Measurements from ENCODE around the gene MUC22. TPM values are rescaled to one million over a fixed set of nuclear protein-coding genes. Genes with fewer than 3 reads are reported as not detected.

Gene MUC22
- polyA plus RNA-seq, 3 donors = not detected

DNA sequence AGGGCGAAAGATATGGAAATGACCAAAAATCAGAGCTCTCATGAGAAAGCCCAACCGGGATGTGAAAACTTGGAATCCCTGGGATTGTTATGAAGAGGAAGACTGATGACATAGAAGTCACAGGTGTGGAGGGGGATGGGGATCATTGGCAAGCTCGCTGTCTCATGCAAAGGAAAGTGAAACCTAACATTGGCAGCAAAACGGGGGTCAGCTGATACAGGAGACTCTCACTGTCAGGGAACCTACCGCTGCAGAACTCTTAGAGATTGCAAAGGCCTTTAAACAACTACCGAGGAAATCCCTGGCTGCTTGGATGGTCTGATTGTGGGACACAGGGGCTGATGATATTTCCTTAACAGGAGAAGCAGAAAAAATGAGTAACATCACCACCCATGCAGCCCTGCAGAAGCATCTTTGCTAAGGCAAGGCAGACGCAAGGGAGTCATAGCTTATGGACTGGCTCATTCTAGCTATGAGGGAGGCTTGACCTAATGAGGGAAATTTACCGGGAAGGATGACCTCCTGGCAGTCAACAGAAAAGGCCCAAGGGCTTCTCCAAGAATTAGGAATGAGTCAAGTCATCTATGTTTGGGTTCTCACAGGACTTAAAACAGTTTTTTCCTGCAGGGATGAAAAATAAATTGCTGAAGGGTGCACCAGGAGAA lies 19.7 kb upstream of the MUC22 start:
- Histone ChIP-seq H3K9me3 (replicated peaks in 1 of 2; ENCODE audit: control insufficient read depth in 1 of 2, insufficient read depth in 1 of 2, low read length in 2 of 2) (no peaks in the 10 kb centered on the region), H3K4me3 (replicated peaks in 1 of 3; ENCODE audit: low read depth in 2 of 3, low read length in 3 of 3) (no peak overlapping the region), H4K20me1 (ENCODE audit: insufficient read depth, low read length) (no peaks in the 10 kb centered on the region), H2AFZ (ENCODE audit: insufficient read depth, low read depth, low read length, poor library complexity, severe bottlenecking) (no peak overlapping the region), H3K9ac (ENCODE audit: insufficient read depth, low read length, poor library complexity, severe bottlenecking) (no peak overlapping the region), H3K27ac (ENCODE audit: low read depth in 1 of 2, low read length in 2 of 2) (no peak overlapping the region), H3K27me3 (ENCODE audit: control insufficient read depth in 2 of 2, insufficient read depth in 2 of 2, low read length in 2 of 2) (no peaks in the 10 kb centered on the region), H3K4me2 (replicated peaks; ENCODE audit: extremely low read depth, low read length, poor library complexity, severe bottlenecking) (no peak overlapping the region), H3K4me1 (ENCODE audit: control insufficient read depth in 1 of 2, insufficient read depth in 2 of 2, low read length in 2 of 2) (no peaks in the 10 kb centered on the region), H3K79me2 (ENCODE audit: insufficient read depth, low read length) (no peaks in the 10 kb centered on the region), H3K36me3 (replicated peaks in 1 of 2; ENCODE audit: control insufficient read depth in 1 of 2, insufficient read depth in 2 of 2, low read length in 2 of 2) (no peaks in the 10 kb centered on the region)
- TF ChIP-seq, protein P1, sequence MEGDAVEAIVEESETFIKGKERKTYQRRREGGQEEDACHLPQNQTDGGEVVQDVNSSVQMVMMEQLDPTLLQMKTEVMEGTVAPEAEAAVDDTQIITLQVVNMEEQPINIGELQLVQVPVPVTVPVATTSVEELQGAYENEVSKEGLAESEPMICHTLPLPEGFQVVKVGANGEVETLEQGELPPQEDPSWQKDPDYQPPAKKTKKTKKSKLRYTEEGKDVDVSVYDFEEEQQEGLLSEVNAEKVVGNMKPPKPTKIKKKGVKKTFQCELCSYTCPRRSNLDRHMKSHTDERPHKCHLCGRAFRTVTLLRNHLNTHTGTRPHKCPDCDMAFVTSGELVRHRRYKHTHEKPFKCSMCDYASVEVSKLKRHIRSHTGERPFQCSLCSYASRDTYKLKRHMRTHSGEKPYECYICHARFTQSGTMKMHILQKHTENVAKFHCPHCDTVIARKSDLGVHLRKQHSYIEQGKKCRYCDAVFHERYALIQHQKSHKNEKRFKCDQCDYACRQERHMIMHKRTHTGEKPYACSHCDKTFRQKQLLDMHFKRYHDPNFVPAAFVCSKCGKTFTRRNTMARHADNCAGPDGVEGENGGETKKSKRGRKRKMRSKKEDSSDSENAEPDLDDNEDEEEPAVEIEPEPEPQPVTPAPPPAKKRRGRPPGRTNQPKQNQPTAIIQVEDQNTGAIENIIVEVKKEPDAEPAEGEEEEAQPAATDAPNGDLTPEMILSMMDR (IDR thresholded peaks at IDR 0.05) = no peak
- H3K27me3 Mint-ChIP-seq (ENCODE audit: low read depth in 3 of 3) = peaks cover under 1 to 6% (median 3%) of the 10 kb centered on the region in 3 donors
- H3K27ac Mint-ChIP-seq = no peak overlapping the region
- 67% methylated on average over 7 of the region's 8 CpGs for WGBS (ENCODE audit: insufficient coverage)
- intact Hi-C loops (cut with micrococcal nuclease) = no loop called here
- no peak for DNase-seq
- peaks cover 4% of the 10 kb centered on the region for H3K4me1 Mint-ChIP-seq
- no peak overlapping the region for H3K4me3 Mint-ChIP-seq
- H3K36me3 Mint-ChIP-seq = no peaks in the 10 kb centered on the region
- peaks cover 0 to 13% (median 5%) of the 10 kb centered on the region in 7 donors for H3K9me3 Mint-ChIP-seq

DNA sequence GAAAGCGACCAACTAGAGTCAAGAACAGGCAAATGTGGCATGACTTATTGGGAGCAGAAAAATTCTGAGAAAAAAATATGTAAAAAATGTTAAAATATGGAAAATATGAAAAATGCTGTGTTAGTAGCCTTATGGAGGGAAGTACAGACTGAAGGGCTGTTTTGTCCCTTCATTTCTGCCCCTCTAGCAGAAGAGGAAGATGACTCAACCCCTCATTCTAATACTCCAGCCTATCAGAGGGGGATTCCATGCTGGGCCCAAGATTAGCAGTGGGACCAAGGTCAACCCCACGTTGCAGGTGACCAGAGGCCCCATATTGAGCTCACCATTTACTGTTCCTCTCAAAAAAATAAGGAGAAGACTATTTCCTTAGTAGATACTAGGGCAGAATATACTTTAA lies 18.4 kb upstream of the MUC22 start:
- Histone ChIP-seq H3K27me3 (ENCODE audit: control insufficient read depth in 2 of 2, insufficient read depth in 2 of 2, low read length in 2 of 2) (no peaks in the 10 kb centered on the region), H3K27ac (ENCODE audit: low read depth in 1 of 2, low read length in 2 of 2) (no peak overlapping the region), H3K4me1 (ENCODE audit: control insufficient read depth in 1 of 2, insufficient read depth in 2 of 2, low read length in 2 of 2) (no peaks in the 10 kb centered on the region), H2AFZ (ENCODE audit: insufficient read depth, low read depth, low read length, poor library complexity, severe bottlenecking) (no peak overlapping the region), H3K4me2 (replicated peaks; ENCODE audit: extremely low read depth, low read length, poor library complexity, severe bottlenecking) (no peak overlapping the region), H3K4me3 (replicated peaks in 1 of 3; ENCODE audit: low read depth in 2 of 3, low read length in 3 of 3) (no peak overlapping the region), H3K36me3 (replicated peaks in 1 of 2; ENCODE audit: control insufficient read depth in 1 of 2, insufficient read depth in 2 of 2, low read length in 2 of 2) (no peaks in the 10 kb centered on the region), H4K20me1 (ENCODE audit: insufficient read depth, low read length) (no peaks in the 10 kb centered on the region), H3K9ac (ENCODE audit: insufficient read depth, low read length, poor library complexity, severe bottlenecking) (no peak overlapping the region), H3K79me2 (ENCODE audit: insufficient read depth, low read length) (no peaks in the 10 kb centered on the region), H3K9me3 (replicated peaks in 1 of 2; ENCODE audit: control insufficient read depth in 1 of 2, insufficient read depth in 1 of 2, low read length in 2 of 2) (no peaks in the 10 kb centered on the region)
- intact Hi-C loops (cut with micrococcal nuclease) = no loop called here
- no peak overlapping the region for H3K4me3 Mint-ChIP-seq
- peaks cover 1 to 6% (median 3%) of the 10 kb centered on the region in 3 donors for H3K27me3 Mint-ChIP-seq (ENCODE audit: low read depth in 3 of 3)
- WGBS (ENCODE audit: insufficient coverage) = 100% methylated on average over 1 of the region's 2 CpGs
- H3K4me1 Mint-ChIP-seq = peaks cover 4% of the 10 kb centered on the region
- no peak overlapping the region for H3K27ac Mint-ChIP-seq
- TF ChIP-seq, protein P1 (IDR thresholded peaks at IDR 0.05) = no peak
- no peaks in the 10 kb centered on the region for H3K36me3 Mint-ChIP-seq
- DNase-seq = no peak
- H3K9me3 Mint-ChIP-seq = peaks cover 0 to 13% (median 5%) of the 10 kb centered on the region in 7 donors

Data from CD14-positive monocyte (primary cell).